CD4-positive, alpha-beta T cell treated with Interleukin-15 for 4 hours (primary cell): ENCODE results near the gene ZNF678.
A peak's percentile ranks its signal among the peaks of the same experiment; 100 is the strongest.

Experiments used
- DNase-seq: peaks from one replicate; pipeline ENCODE4 v3.0.0-alpha.2; 2020; ENCODE audit warnings: low spot score

ZNF678 gene

GRCh38 chr1:227563324-227564201 is at the start of gene ZNF678:
ZNF678 (plus strand) TSS chr1:227563556; CDS start chr1:227650992, 87,436 bp downstream.
- DNase-seq = peak; percentile 93

DNA sequence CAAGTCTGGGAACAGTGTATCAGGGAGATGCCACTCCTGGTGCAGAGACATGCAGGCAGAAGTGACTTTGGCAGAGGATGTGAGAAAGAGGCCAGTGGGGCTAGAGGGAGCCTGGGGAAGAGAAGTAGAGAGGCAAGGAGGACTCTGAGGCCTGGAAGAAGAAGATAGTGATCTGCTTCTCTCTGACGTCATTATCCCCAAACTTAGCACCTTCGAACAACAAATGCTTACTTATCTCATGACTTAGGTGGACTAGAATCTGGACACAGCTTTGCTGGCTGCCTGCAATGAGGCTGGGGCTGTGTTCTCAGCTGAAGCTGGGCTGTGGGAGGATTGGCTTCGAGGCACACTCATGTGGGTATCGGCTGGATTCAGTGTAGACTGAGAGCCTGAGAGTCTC is 44.5 kb upstream of the ZNF678 start:
- no peak for DNase-seq

DNA sequence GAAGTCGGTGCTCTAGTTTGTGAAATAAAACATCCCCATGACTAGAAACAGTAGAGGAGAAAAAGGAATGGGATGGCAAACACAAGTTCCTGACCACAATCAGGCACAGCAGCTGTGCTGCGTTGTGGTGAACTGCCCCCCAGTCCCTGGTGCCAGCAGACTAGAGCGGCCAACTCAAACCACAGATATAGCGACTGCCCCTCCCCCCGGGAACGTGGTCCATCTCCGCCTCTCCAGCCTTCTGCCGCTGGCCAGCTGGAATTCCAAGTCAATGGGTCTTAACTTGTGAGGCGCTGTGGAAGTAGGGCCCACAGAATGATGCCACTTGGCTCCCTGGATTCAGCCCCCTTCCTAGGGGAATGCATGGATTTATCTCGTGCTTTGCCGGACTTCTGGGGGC is 41.6 kb upstream of the ZNF678 start:
- no peak for DNase-seq

DNA sequence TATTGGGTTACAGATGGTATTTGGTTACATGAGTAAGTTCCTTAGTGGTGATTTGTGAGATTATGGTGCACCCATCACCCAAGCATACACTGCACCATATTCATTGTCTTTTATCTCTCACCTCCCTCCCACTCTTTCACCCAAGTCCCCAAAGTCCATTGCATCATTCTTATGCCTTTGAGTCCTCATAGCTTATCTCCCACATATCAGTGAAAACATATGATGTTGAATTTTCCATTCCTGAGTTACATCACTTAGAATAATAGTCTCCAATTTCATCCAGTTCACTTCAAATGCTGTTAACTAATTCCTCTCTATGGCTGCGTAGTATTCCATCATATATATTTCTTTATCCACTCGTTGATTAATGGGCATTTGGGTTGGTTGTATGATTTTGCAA is 36.8 kb upstream of the ZNF678 start:
- no peak for DNase-seq

GRCh38 chr1:227532019-227532619 is 31.2 kb upstream of the ZNF678 start:
- no peak for DNase-seq

GRCh38 chr1:227540170-227541098 is 22.9 kb upstream of the ZNF678 start:
- DNase-seq = no peak

GRCh38 chr1:227541129-227541528 is 22.2 kb upstream of the ZNF678 start:
- DNase-seq = no peak

- no peak for DNase-seq
Measured at GRCh38 chr1:227541796-227542152, 21.6 kb upstream of the ZNF678 start.

DNA sequence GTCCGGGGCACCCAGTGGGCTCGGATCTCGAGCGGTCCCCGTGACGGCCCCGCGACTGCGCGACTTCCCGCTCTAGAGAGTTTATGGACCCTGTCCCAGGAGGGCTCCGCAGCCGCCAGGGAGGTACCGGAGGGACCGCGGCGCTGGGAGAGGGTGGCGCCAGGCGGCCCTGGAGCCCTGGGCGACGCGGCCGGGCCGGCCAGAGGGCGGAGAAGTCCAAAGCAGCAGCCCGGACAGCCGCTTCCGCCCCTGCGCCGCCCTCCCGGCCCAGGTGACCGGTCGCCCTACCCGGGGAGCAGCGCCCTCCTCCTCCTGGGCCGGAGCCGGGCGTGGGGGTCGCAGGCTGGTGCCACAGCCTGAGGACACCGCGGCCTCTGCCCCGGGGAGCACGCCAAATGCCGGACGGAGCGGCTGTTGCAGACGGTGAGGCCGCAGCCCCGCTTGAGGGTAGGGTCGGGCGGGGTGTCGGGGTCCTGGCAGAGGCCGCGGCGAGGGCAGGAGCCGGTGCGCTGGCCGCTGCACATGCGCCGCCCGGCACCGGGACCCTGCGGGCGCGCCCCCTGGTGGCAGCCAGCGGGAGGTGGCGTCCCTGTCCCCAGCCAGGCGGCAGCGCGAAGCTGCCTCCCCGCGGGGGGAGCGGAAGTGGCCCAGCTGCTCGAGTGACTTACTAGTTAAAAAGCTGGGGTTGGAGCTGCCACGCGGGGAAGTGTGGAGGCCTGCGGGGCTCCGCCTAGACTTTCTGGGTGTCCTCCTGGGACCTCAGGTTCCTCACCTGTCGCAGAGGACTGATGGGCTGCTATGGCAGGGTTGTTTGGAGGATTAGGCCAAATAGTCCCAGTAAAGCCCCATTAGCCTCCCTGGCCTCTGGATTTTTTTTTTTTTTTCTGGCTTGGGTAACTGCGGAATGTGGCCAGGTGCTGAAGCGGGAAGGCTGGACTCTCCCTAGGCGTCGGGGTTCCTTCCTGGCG is 20.9 kb upstream of the ZNF678 start:
- peak; percentile 90 for DNase-seq

GRCh38 chr1:227543283-227544066 is 19.9 kb upstream of the ZNF678 start:
- no peak for DNase-seq

- DNase-seq = no peak
Measured at GRCh38 chr1:227544067-227545050, 19.0 kb upstream of the ZNF678 start.

GRCh38 chr1:227545361-227545760 is 18.0 kb upstream of the ZNF678 start:
- no peak for DNase-seq

DNA sequence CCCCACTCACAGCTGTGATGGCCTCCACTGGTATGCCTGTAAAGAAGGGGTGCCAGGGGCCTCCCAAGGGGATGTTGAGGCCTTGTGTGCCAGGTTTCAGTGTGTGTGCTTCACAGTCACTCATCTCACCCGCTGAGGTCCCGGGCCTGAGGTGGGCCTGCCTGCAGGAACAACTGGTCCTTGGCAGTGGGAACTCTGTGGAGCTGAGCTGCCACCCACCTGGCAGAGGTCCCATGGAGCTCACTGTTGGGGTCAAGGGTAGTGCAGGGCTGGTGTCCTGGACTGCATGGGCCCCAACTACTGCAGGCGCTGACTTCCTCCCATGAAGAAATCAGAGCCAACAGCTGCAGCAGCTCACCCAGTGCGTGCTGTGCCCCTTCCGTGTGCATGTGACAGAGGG is 17.3 kb upstream of the ZNF678 start:
- DNase-seq = no peak

- DNase-seq = no peak
Measured at GRCh38 chr1:227546598-227547309, 16.6 kb upstream of the ZNF678 start.

- no peak for DNase-seq
Measured at GRCh38 chr1:227547310-227548118, 15.8 kb upstream of the ZNF678 start.

GRCh38 chr1:227548119-227548397 is 15.3 kb upstream of the ZNF678 start:
- no peak for DNase-seq

DNA sequence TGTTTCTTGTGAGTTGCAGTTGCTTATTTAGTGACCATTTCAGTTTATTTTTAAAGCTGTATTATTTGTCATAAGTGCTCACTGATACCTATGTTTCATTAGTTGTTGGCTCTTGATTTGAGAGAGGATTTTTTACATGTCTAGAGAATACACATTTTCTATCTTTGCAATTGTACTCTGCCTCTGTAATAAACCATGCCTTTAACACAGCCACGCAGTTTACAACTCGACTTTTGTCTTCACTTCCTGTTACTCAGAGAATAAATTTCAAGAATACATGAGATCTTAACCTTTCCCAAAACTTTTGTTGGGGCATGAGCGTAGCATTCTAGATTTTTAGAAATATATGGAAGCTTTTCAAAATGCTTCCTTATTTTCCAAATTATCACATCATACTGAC is 14.9 kb upstream of the ZNF678 start:
- DNase-seq = no peak

GRCh38 chr1:227549892-227550291 is 13.5 kb upstream of the ZNF678 start:
- no peak for DNase-seq
